Skeletal muscle satellite cell (primary cell): ENCODE measurements around the gene PRXL2B.
"Not testable (repeated sequence)": the region's sequence is repeated elsewhere in the genome, so short reads cannot be mapped to it uniquely, and the experiment has no call there.

Source experiments
- H3K27me3 ChIP-seq: 2 replicates; pipeline ENCODE4 v1.7.0; 2013; ENCODE audit warnings: low read length; ENCODE audit not compliant: control insufficient read depth, insufficient read depth
- H3K36me3 ChIP-seq: 2 replicates; pipeline ENCODE4 v1.7.0; 2013; ENCODE audit warnings: mild to moderate bottlenecking, control low read depth, low read length; ENCODE audit not compliant: insufficient read depth
- H3K4me1 ChIP-seq: 2 replicates; pipeline ENCODE4 v1.7.0; 2013; ENCODE audit warnings: low read length; ENCODE audit not compliant: control insufficient read depth, insufficient read depth
- H3K4me2 ChIP-seq: 2 replicates; pipeline ENCODE4 v1.7.0; 2013; ENCODE audit warnings: mild to moderate bottlenecking, low read length
- H3K4me3 ChIP-seq: 2 replicates; pipeline ENCODE4 v1.7.0; 2013; ENCODE audit warnings: low read length
- H3K9ac ChIP-seq: 2 replicates; pipeline ENCODE4 v1.7.0; 2013; ENCODE audit warnings: mild to moderate bottlenecking, low read depth, low read length, moderate library complexity
- H3K9me3 ChIP-seq: replicated peaks from 2 replicates; pipeline ENCODE4 v1.7.0; 2013; ENCODE audit warnings: mild to moderate bottlenecking, control low read depth, low read length

The PRXL2B gene

GRCh38 chr1:2544875-2545640 is 41.5 kb upstream of the PRXL2B start:
- no peak overlapping the region for H3K4me2 ChIP-seq
- H3K4me1 ChIP-seq = peaks cover 52% of the 10 kb centered on the region
- no peaks in the 10 kb centered on the region for H3K27me3 ChIP-seq
- H3K9me3 ChIP-seq = no peaks in the 10 kb centered on the region
- H3K4me3 ChIP-seq = no peak overlapping the region
- H3K36me3 ChIP-seq = no peaks in the 10 kb centered on the region
- no peak overlapping the region for H3K9ac ChIP-seq

- Histone ChIP-seq H3K4me1 (peaks cover 52% of the 10 kb centered on the region), H3K27me3 (no peaks in the 10 kb centered on the region), H3K36me3 (no peaks in the 10 kb centered on the region), H3K9ac (peak overlapping the region; percentile 76), H3K9me3 (no peaks in the 10 kb centered on the region), H3K4me3 (peak overlapping the region; percentile 81), H3K4me2 (peak overlapping the region; percentile 95)
These were observed 40.6 kb upstream of the PRXL2B start for GRCh38 chr1:2545754-2546514.

- H3K9me3 ChIP-seq = no peaks in the 10 kb centered on the region
- peak overlapping the region; percentile 95 for H3K4me2 ChIP-seq
- H3K36me3 ChIP-seq = no peaks in the 10 kb centered on the region
- H3K4me1 ChIP-seq = peaks cover 52% of the 10 kb centered on the region
- peak overlapping the region; percentile 81 for H3K4me3 ChIP-seq
- peak overlapping the region; percentile 76 for H3K9ac ChIP-seq
- H3K27me3 ChIP-seq = no peaks in the 10 kb centered on the region
These were observed 39.9 kb upstream of the PRXL2B start for GRCh38 chr1:2546515-2547209.

- Histone ChIP-seq H3K4me2 (peak overlapping the region; percentile 95), H3K9me3 (no peaks in the 10 kb centered on the region), H3K27me3 (no peaks in the 10 kb centered on the region), H3K4me3 (peak overlapping the region; percentile 81), H3K4me1 (peaks cover 52% of the 10 kb centered on the region), H3K9ac (peak overlapping the region; percentile 76), H3K36me3 (no peaks in the 10 kb centered on the region)
These were observed 39.1 kb upstream of the PRXL2B start for GRCh38 chr1:2547210-2548067.

GRCh38 chr1:2548068-2548589 is 38.4 kb upstream of the PRXL2B start:
- H3K4me2 ChIP-seq = peak overlapping the region; percentile 53
- peak overlapping the region; percentile 69 for H3K9ac ChIP-seq
- peak overlapping the region; percentile 9 for H3K4me3 ChIP-seq
- peaks cover 52% of the 10 kb centered on the region for H3K4me1 ChIP-seq
- H3K36me3 ChIP-seq = no peaks in the 10 kb centered on the region
- H3K27me3 ChIP-seq = no peaks in the 10 kb centered on the region
- H3K9me3 ChIP-seq = no peaks in the 10 kb centered on the region

- H3K9me3 ChIP-seq, H3K4me2 ChIP-seq, H3K27me3 ChIP-seq, H3K4me3 ChIP-seq, H3K36me3 ChIP-seq: not testable (repeated sequence)
- Histone ChIP-seq H3K9ac (peak overlapping the region; percentile 69), H3K4me1 (peaks cover 41% of the 10 kb centered on the region)
These were observed 37.1 kb upstream of the PRXL2B start for GRCh38 chr1:2549367-2550029.

GRCh38 chr1:2550309-2550861 is 36.2 kb upstream of the PRXL2B start:
- not testable (repeated sequence) for H3K27me3 ChIP-seq, H3K4me2 ChIP-seq, H3K4me3 ChIP-seq, H3K36me3 ChIP-seq, H3K9me3 ChIP-seq, H3K9ac ChIP-seq
- peaks cover 33% of the 10 kb centered on the region for H3K4me1 ChIP-seq

- H3K4me2 ChIP-seq, H3K36me3 ChIP-seq, H3K9me3 ChIP-seq, H3K27me3 ChIP-seq, H3K9ac ChIP-seq, H3K4me3 ChIP-seq: not testable (repeated sequence)
- H3K4me1 ChIP-seq = peaks cover 37% of the 10 kb centered on the region
These were observed 35.0 kb upstream of the PRXL2B start for GRCh38 chr1:2551544-2551943.

- Histone ChIP-seq H3K9ac (no peak overlapping the region), H3K4me1 (peaks cover 36% of the 10 kb centered on the region), H3K4me2 (no peak overlapping the region), H3K27me3 (no peaks in the 10 kb centered on the region), H3K36me3 (no peaks in the 10 kb centered on the region), H3K9me3 (no peaks in the 10 kb centered on the region), H3K4me3 (no peak overlapping the region)
These were observed 34.4 kb upstream of the PRXL2B start for GRCh38 chr1:2552189-2552588.

- not testable (repeated sequence) for H3K4me2 ChIP-seq, H3K27me3 ChIP-seq, H3K9ac ChIP-seq, H3K36me3 ChIP-seq, H3K9me3 ChIP-seq, H3K4me3 ChIP-seq
- H3K4me1 ChIP-seq = peaks cover 29% of the 10 kb centered on the region
These were observed 33.5 kb upstream of the PRXL2B start for GRCh38 chr1:2553076-2553475.
